ENCODE measurements around the gene YPEL3.

DNA sequence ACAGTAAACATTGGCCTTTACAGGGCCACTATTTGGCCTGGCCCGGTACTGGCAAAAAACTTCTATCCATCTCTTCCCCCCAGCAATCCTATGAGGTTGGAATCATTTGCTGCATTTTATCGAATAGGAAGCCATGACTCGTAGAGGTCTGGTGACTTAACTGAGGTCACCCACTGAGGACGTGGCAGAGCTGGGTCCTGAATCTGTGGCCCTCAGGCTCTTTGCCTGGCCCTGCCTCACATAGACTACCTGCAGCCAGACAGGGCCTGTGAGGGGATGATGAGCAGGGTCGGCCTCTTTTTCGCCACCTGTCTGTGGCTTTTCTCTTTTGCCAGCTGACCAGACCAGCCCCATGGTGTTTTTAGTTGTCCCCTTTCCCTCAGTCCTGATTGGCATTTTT lies 18.4 kb downstream of the YPEL3 start:
- TF ChIP-seq, protein P1, sequence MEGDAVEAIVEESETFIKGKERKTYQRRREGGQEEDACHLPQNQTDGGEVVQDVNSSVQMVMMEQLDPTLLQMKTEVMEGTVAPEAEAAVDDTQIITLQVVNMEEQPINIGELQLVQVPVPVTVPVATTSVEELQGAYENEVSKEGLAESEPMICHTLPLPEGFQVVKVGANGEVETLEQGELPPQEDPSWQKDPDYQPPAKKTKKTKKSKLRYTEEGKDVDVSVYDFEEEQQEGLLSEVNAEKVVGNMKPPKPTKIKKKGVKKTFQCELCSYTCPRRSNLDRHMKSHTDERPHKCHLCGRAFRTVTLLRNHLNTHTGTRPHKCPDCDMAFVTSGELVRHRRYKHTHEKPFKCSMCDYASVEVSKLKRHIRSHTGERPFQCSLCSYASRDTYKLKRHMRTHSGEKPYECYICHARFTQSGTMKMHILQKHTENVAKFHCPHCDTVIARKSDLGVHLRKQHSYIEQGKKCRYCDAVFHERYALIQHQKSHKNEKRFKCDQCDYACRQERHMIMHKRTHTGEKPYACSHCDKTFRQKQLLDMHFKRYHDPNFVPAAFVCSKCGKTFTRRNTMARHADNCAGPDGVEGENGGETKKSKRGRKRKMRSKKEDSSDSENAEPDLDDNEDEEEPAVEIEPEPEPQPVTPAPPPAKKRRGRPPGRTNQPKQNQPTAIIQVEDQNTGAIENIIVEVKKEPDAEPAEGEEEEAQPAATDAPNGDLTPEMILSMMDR (conservative IDR thresholded peaks at IDR 0.05 in 1 of 2, IDR thresholded peaks at IDR 0.05 in 1 of 2; ENCODE audit: extremely low read depth in 1 of 2, insufficient read depth in 1 of 2, low read depth in 1 of 2, low read length in 2 of 2) = no peak
- TF ChIP-seq EZH2 (IDR thresholded peaks at IDR 0.05; ENCODE audit: borderline replicate concordance, low read length) = no peak
